HG03354 (cell line): ENCODE results near the gene SMURF2.
"Not testable (repeated sequence)": the region's sequence is repeated elsewhere in the genome, so short reads cannot be mapped to it uniquely, and the experiment has no call there.

Experiments used
- ATAC-seq: cut with Tn5 transposase; IDR thresholded peaks from one replicate; pipeline ENCODE4 v1.9.1; 2021; ENCODE audit warnings: mild to moderate bottlenecking; ENCODE audit not compliant: unreplicated experiment, poor library complexity, severe bottlenecking

SMURF2 gene

GRCh38 chr17:64667807-64668721 is 6.0 kb upstream of the SMURF2 start:
- ATAC-seq: not testable (repeated sequence)

GRCh38 chr17:64664299-64664981 is 2.3 kb upstream of the SMURF2 start:
- not testable (repeated sequence) for ATAC-seq

GRCh38 chr17:64663836-64664235 is 1.7 kb upstream of the SMURF2 start:
- not testable (repeated sequence) for ATAC-seq

- ATAC-seq: no peak
Observed at GRCh38 chr17:64662774-64663367, 764 bp upstream of the SMURF2 start.

- ATAC-seq: peak; percentile 38
Observed at GRCh38 chr17:64661726-64661975, 456 bp downstream of the SMURF2 start.

GRCh38 chr17:64660978-64661725 is 955 bp downstream of the SMURF2 start:
- not testable (repeated sequence) for ATAC-seq

GRCh38 chr17:64660195-64660977 is 1.7 kb downstream of the SMURF2 start:
- not testable (repeated sequence) for ATAC-seq

- no peak for ATAC-seq
Observed at GRCh38 chr17:64658931-64659330, 3.2 kb downstream of the SMURF2 start.

GRCh38 chr17:64657610-64658125 is 4.4 kb downstream of the SMURF2 start:
- ATAC-seq: no peak

- ATAC-seq: no peak
Observed at GRCh38 chr17:64655704-64656103, 6.4 kb downstream of the SMURF2 start.

GRCh38 chr17:64653985-64654355 is 8.1 kb downstream of the SMURF2 start:
- ATAC-seq: no peak

- no peak for ATAC-seq
Observed at GRCh38 chr17:64653325-64653984, 8.7 kb downstream of the SMURF2 start.

GRCh38 chr17:64651889-64652288 is 10.2 kb downstream of the SMURF2 start:
- no peak for ATAC-seq

- no peak for ATAC-seq
Observed at GRCh38 chr17:64648234-64648633, 13.9 kb downstream of the SMURF2 start.

- ATAC-seq: no peak
Observed at GRCh38 chr17:64647817-64648216, 14.3 kb downstream of the SMURF2 start.

GRCh38 chr17:64639516-64639915 is 22.6 kb downstream of the SMURF2 start:
- ATAC-seq: no peak

GRCh38 chr17:64638552-64639203 is 23.4 kb downstream of the SMURF2 start:
- no peak for ATAC-seq

- ATAC-seq: peak; percentile 77
Observed at GRCh38 chr17:64635647-64636305, 26.3 kb downstream of the SMURF2 start.
